ENCODE results near the gene LRRK1.

Gene LRRK1

GRCh38 chr15:101010781-101011180 lies 91.6 kb downstream of the LRRK1 start:
- H3F3A ChIP-seq (ENCODE audit: control insufficient read depth, insufficient read depth): peaks cover 12% of the 10 kb centered on the region
- H3K4me3 ChIP-seq (ENCODE audit: low read length): no peak overlapping the region
- no peak overlapping the region for H3K27ac ChIP-seq (ENCODE audit: low read depth, low read length)
- no peaks in the 10 kb centered on the region for H3K9me3 ChIP-seq (ENCODE audit: control insufficient read depth, insufficient read depth, low read length)
- peaks cover 82% of the 10 kb centered on the region for H3K36me3 ChIP-seq (ENCODE audit: control insufficient read depth, low read length)
- H3K79me2 ChIP-seq (ENCODE audit: control insufficient read depth, low read length): peaks cover 15% of the 10 kb centered on the region
- TF ChIP-seq EZH2phosphoT487 (IDR thresholded peaks at IDR 0.05; ENCODE audit: borderline replicate concordance, low read length) (no peak), CTCF (IDR thresholded peaks at IDR 0.05; ENCODE audit: low read depth, low read length, poor library complexity, severe bottlenecking) (no peak)
- no peaks in the 10 kb centered on the region for H3K27me3 ChIP-seq (ENCODE audit: control insufficient read depth, low read length)
- H4K20me1 ChIP-seq (ENCODE audit: control insufficient read depth, insufficient read depth, low read depth, low read length): peaks cover 2% of the 10 kb centered on the region
- H3K4me2 ChIP-seq (ENCODE audit: low read length): no peak overlapping the region
- H3K4me1 ChIP-seq (ENCODE audit: control insufficient read depth, low read length): peaks cover 25% of the 10 kb centered on the region
- no peaks in the 10 kb centered on the region for H3K9me2 ChIP-seq (replicated peaks; ENCODE audit: control insufficient read depth, low read length)

GRCh38 chr15:101012326-101013200 lies 93.4 kb downstream of the LRRK1 start:
- Histone ChIP-seq H4K20me1 (ENCODE audit: control insufficient read depth, insufficient read depth, low read depth, low read length) (no peaks in the 10 kb centered on the region), H3F3A (ENCODE audit: control insufficient read depth, insufficient read depth) (no peaks in the 10 kb centered on the region; the same call in 1 of the 2 replicates), H3K27ac (ENCODE audit: low read depth, low read length) (no peak overlapping the region), H3K9me3 (ENCODE audit: control insufficient read depth, insufficient read depth, low read length) (no peaks in the 10 kb centered on the region), H3K4me2 (ENCODE audit: low read length) (no peak overlapping the region), H3K36me3 (ENCODE audit: control insufficient read depth, low read length) (peaks cover 89% of the 10 kb centered on the region), H3K4me3 (ENCODE audit: low read length) (no peak overlapping the region), H3K9me2 (replicated peaks; ENCODE audit: control insufficient read depth, low read length) (no peaks in the 10 kb centered on the region), H3K4me1 (ENCODE audit: control insufficient read depth, low read length) (peaks cover 13% of the 10 kb centered on the region), H3K27me3 (ENCODE audit: control insufficient read depth, low read length) (no peaks in the 10 kb centered on the region), H3K79me2 (ENCODE audit: control insufficient read depth, low read length) (peaks cover 9% of the 10 kb centered on the region)
- no peak for TF ChIP-seq EZH2phosphoT487 (IDR thresholded peaks at IDR 0.05; ENCODE audit: borderline replicate concordance, low read length)
- no peak for TF ChIP-seq CTCF (IDR thresholded peaks at IDR 0.05; ENCODE audit: low read depth, low read length, poor library complexity, severe bottlenecking)

- Histone ChIP-seq H3K4me1 (ENCODE audit: control insufficient read depth, low read length) (peaks cover 7% of the 10 kb centered on the region), H3K4me3 (ENCODE audit: low read length) (no peak overlapping the region), H3K27ac (ENCODE audit: low read depth, low read length) (no peak overlapping the region), H3K9me2 (replicated peaks; ENCODE audit: control insufficient read depth, low read length) (no peaks in the 10 kb centered on the region), H4K20me1 (ENCODE audit: control insufficient read depth, insufficient read depth, low read depth, low read length) (no peaks in the 10 kb centered on the region), H3K79me2 (ENCODE audit: control insufficient read depth, low read length) (peaks cover 8% of the 10 kb centered on the region), H3F3A (ENCODE audit: control insufficient read depth, insufficient read depth) (no peaks in the 10 kb centered on the region; the same call in 1 of the 2 replicates), H3K27me3 (ENCODE audit: control insufficient read depth, low read length) (no peaks in the 10 kb centered on the region), H3K4me2 (ENCODE audit: low read length) (no peak overlapping the region), H3K9me3 (ENCODE audit: control insufficient read depth, insufficient read depth, low read length) (no peaks in the 10 kb centered on the region), H3K36me3 (ENCODE audit: control insufficient read depth, low read length) (peaks cover 93% of the 10 kb centered on the region)
- no peak for TF ChIP-seq EZH2phosphoT487 (IDR thresholded peaks at IDR 0.05; ENCODE audit: borderline replicate concordance, low read length)
These were observed 94.0 kb downstream of the LRRK1 start for GRCh38 chr15:101013201-101013550.

Data from DOHH2 (cell line).